ENCODE results near the gene SERPINE2. TPM values are rescaled to one million over a fixed set of nuclear protein-coding genes. Genes with fewer than 3 reads are reported as not detected.

Gene SERPINE2
- total RNA-seq, 1 experiment from 2014 or later = 93.3 TPM

GRCh38 chr2:224023188-224023587 lies 15.9 kb downstream of the SERPINE2 start:
- Histone ChIP-seq H3K9me2 (ENCODE audit: insufficient read depth) (no peaks in the 10 kb centered on the region), H3K36me3 (ENCODE audit: control insufficient read depth in 1 of 2, insufficient read depth in 2 of 2, low read length in 2 of 2) (no peaks in the 10 kb centered on the region), H3K79me2 (ENCODE audit: insufficient read depth, low read length) (peaks cover 12% of the 10 kb centered on the region; the same call in 1 of the 2 replicates), H3K4me2 (ENCODE audit: low read length) (no peak overlapping the region), H4K20me1 (ENCODE audit: insufficient read depth) (no peaks in the 10 kb centered on the region), H2AFZ (ENCODE audit: low read depth, low read length, poor library complexity, severe bottlenecking) (no peak overlapping the region), H3K4me1 (ENCODE audit: control insufficient read depth in 1 of 2, insufficient read depth in 2 of 2, low read length in 2 of 2) (no peaks in the 10 kb centered on the region), H3K9me3 (ENCODE audit: control insufficient read depth in 1 of 2, insufficient read depth in 1 of 2, low read depth in 1 of 2, low read length in 2 of 2) (no peaks in the 10 kb centered on the region), H3K9ac (ENCODE audit: low read length) (no peak overlapping the region), H3K27ac (ENCODE audit: low read depth, low read length) (no peak overlapping the region), H3K4me3 (replicated peaks in 1 of 2; ENCODE audit: low read depth in 1 of 2, low read length in 2 of 2) (no peak overlapping the region), H3K27me3 (ENCODE audit: insufficient read depth, low read length) (no peaks in the 10 kb centered on the region)
- no TSS peak for BruUV-seq (replicated peaks)
- ChIA-PET CTCF (no interaction called here), RAD21 (ENCODE audit: low non-redundant PET in 1 of 2, low total read pairs in 2 of 2, uncharacterized antibody in 2 of 2, unreplicated experiment in 2 of 2) (no interaction called here), POLR2A (no interaction called here)
- TF ChIP-seq EZH2phosphoT487 (IDR thresholded peaks at IDR 0.05; ENCODE audit: borderline replicate concordance) (no peak), RAD21 (IDR thresholded peaks at IDR 0.05; ENCODE audit: low read depth) (no peak), CTCF (IDR thresholded peaks at IDR 0.05 in 2 of 3, conservative IDR thresholded peaks at IDR 0.05 in 1 of 3; ENCODE audit: borderline replicate concordance in 1 of 3, insufficient read depth in 1 of 3, low read depth in 2 of 3, low read length in 2 of 3) (no peak), ZFX (IDR thresholded peaks at IDR 0.05) (no peak), FOSL1 (IDR thresholded peaks at IDR 0.05; ENCODE audit: low read depth) (no peak), TCF7L2 (IDR thresholded peaks at IDR 0.05; ENCODE audit: borderline replicate concordance, extremely low read depth, insufficient read depth, insufficient read length) (no peak), ELF1 (IDR thresholded peaks at IDR 0.05; ENCODE audit: borderline replicate concordance, low read depth) (no peak), ZBTB33 (IDR thresholded peaks at IDR 0.05; ENCODE audit: extremely low read depth, insufficient replicate concordance, low read length) (no peak), REST (IDR thresholded peaks at IDR 0.05; ENCODE audit: low read depth) (no peak), POLR2AphosphoS5 (IDR thresholded peaks at IDR 0.05; ENCODE audit: low read depth, low read length) (no peak), CEBPB (IDR thresholded peaks at IDR 0.05; ENCODE audit: low read depth) (no peak)
- no peak for DNase-seq (ENCODE audit: low read depth, low spot score)
- no peak for ATAC-seq
- intact Hi-C loops (cut with micrococcal nuclease) = no loop called here

All from HCT116 (cell line).